ENCODE results near the gene ATOSB.

ATOSB gene

GRCh38 chr9:35112257-35113020 lies 3.2 kb downstream of the ATOSB start:
- no peak for DNase-seq

GRCh38 chr9:35111001-35111933 lies 4.4 kb downstream of the ATOSB start:
- peak; percentile 80 for DNase-seq

DNA sequence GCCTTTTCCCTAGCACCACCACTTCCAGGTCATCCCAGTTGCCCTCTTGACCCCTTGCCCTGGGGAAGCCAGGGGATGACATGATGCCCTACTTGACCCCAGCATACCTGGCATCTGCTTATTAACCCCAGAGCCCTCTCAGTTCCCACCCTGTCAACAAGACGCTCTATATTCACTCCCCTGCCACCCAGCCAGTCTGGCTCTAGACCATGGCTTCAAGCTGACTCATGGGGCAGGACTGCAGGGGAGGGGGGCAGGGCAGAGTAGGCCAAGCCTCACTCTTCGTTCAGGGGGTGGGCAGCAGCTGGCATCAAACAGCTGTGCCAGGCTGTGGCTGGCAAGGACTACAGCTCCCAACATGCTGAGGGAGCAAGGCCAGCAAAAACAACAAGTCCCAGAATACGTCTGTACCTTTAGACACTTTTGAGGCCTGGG lies 5.3 kb downstream of the ATOSB start:
- no peak for DNase-seq

DNA sequence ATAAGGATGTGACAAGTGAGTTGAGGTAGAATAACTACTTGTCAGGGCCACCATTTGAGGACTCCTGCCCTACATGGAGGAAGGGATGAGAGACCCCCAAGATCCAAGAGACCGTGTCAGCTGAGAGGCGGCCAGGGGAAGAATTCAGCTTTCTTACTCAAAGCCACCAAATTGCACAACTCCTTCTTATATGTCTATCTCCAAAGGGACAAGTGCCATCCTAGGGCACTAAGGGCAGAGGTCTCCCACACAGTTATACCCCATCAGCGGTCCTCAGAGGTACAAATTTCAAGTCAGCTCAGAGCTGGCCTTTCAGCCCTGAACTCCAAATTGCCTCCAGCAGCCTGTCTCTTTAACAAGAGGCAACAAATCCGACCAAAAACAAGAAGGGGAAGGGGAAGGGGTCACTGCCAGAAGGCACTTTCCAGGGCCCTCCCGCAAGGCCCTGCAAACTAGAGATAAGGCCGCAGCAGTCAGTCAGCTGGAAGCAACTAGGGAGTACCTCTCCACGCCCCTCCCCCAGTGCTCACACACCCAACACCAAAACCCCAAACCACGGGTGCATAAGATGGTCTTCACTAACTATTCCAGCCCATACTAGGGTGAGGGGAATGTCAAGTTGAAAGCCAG lies 6.6 kb downstream of the ATOSB start:
- no peak for DNase-seq

- DNase-seq = no peak
Measured at GRCh38 chr9:35108461-35108860, 7.2 kb downstream of the ATOSB start.

- DNase-seq = no peak
Measured at GRCh38 chr9:35107297-35108290, 8.1 kb downstream of the ATOSB start.

- DNase-seq = no peak
Measured at GRCh38 chr9:35106343-35106730, 9.3 kb downstream of the ATOSB start.

DNA sequence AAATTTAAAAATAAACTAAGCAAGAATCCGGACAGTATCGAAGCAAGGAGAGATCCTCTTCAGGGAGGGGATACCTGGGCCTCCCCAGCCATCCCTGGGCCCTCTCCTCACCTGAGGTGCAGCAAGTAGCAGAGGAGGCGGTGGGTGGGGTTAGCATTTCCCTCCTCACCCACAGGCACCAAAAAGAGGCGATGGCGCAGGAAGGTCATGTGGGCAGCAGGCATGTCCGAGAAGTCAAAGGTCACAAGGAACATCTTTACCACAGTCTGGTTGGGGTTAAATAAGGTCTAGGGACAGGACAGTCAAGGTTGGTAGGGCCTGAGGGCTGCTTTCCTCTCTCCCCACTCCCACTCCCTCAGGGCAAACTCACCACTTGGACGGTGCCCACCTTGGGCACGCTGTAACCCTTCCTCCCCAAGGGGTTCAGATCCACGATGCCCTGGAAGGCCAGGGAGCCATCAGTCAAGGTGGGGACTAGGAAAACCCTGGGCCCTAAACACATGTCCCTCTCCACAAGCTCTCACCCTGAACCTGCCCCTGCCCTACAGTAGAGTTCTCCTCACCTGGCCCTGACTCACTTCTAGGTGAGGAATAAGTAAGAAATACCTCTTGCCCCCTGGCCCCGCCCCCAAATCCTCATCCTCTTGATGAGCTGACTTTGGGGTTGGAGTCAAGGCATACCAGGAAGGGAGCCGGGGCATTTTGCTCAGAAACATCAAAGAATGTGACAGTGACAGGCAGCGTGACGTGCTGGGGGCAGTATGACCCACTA lies 9.9 kb downstream of the ATOSB start:
- DNase-seq = no peak

DNA sequence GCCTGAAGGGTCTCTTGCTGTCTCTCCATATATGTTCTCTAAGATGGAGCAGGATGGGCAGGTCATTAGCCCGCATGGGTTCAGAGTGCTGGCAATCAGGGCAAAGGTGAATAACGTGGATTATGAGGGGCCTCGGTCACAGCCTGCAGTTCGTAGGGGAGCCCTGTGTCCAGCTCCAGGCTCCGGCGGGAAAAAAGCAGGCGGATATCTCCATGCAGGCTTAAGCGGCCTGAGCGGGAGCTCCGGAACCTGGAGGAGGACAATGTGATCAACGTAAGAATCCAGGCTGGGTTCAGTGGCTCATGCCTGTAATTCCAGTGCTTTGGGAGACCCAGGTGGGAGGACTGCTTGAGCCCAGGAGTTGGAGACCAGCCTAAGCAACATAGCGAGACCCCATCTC lies 10.5 kb downstream of the ATOSB start:
- no peak for DNase-seq

DNA sequence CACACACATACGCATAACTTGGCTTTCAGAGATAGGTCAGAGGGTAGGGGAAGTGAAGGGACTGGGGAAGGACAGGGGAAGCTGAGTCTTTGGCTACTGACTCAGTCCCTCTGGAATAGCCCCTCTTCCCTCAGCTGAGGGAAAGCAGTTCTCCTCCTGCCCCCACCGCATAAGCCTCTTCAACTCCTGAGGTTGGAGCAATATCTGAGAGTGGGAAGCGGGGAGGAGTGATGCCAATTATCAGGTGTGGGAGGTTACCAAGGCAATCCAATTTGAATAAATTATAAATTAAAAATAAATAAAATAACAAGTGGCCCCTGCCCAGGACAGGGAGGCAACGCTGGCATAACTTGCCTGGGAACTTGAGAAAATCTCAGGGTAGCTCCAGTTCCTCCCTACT lies 11.1 kb downstream of the ATOSB start:
- no peak for DNase-seq

GRCh38 chr9:35103660-35104191 lies 11.9 kb downstream of the ATOSB start:
- DNase-seq = no peak

DNA sequence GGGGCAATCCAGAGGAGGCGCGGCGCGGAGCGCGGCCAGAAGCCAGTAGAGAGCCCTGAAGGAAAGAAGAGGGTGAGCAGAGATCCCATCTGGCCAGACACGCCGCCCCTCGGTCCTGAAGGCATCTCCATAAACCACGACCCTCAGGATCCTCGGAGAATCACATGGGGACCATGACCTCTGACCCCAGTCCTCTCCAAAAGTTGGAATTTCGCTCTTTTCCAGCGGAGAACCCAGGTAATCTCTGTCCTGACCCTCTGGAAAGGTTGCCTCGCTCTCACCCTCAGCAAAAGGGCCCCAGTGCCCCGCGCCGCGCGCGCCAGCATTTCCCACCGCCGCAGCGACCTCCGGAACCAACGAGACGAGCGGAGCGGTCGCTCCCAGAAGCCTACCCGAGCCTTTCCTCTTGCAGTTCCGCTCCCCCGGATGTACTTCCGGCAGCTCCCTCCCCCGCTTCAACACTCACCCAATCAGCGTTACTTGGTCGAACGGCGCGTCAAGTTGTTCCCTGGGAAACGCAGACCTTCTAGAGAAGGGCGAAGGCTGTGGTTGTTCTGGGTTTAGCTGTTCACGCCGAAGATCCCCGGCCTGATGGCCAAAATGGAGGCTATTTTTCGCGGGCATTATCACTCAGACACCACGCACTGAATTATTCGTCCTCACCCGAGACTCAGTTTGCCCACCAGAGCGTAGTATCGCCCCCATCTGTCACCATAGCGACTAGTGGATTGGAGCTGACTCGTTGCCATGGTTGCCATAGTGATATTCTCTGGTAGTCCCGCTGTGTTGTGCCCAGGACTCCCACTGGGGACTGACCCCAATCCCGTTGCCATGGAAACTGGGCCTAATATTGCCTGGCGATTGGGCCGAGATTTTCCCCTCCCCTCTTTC lies 12.6 kb downstream of the ATOSB start, which contains the start of gene STOML2:
Gene STOML2, minus strand, starts transcription at position 363 of the 891 bp plus-strand sequence. Its CDS starts 37 bp downstream, at position 326.
- peak; percentile 63 for DNase-seq

- DNase-seq = no peak
Measured at GRCh38 chr9:35102465-35102768, 13.2 kb downstream of the ATOSB start.

GRCh38 chr9:35097573-35097972 lies 18.1 kb downstream of the ATOSB start:
- DNase-seq = no peak

DNA sequence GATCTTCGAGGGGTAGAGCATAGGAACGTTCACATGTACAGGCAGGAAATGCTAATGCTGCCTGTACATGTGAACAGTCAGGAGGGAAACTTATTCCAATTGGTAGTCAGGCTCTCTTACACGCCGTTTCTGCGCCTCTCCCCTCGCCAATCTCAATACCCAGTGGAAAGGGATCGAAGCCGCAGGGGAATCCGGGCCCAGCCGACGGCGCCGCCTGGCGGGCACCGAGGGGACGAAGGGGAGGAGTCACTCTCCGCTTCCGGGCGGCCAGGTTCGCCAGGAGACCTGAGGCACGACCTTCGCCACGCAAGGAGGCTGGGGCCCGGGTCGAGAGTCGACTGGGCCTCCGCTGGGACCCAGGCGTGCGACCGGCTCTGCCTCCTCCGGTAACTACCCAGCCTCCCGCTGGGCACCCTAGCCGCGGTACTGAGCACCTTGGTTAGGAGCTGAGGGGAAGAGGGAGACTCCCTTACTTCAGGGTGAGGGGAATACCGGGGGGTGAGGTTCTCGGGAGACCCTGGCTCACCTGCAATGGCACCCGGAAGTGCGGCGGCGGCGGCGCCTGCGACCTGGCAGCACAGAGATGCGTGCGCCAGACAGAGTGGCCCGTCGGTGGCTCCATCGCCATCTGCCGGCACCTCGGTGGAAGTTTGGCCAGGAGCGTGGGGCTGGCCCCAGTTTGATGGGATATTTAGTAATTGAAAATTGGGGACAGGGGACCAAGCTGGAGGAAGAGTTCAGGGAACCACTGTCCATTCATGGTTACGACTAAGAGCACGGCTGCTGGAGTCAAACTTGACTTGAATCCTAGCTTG lies 19.4 kb downstream of the ATOSB start, which contains the start of gene PIGO:
Gene PIGO, minus strand, starts transcription at position 557 of the 815 bp plus-strand sequence. CDS start 1,026 bp downstream, outside the sequence.
- no peak for DNase-seq

DNA sequence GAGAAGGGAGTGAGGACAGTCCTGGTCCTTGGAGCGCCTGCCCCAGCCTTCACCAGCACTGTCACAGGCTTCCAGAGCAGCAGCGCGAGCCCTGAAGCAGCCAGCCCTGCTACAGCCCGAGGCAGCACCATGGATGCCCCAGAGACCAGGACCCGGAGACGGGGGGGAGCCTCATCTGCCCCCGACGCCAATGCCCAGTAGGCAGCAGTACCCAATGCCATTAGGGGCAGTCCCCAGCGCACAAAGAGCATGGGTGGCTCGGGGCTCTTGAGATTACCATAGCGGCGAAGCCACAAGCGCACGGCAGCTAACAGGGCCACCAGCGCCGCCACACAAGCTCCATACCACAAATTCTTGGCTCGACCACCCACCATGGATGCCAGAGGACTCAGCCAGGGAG lies 24.1 kb downstream of the ATOSB start:
- no peak for DNase-seq

DNA sequence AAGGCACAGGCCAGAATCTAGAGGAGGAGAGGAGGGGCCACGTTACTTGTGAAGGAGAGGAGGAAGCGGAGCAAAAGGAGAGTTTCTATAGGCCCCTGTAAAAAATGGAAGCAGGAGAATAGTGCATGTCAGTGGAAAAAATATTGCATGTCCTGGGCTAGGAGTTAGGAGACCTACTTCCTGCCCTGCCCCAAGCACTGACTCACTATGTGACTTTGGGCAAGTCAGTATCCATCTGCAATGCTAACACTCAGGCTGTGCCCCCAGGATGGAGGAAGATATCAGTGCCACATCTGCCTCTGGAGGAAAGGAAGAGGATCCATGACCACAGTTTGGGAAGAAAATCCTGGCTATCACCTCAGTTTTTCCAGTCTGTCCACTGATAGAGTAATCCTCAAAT lies 26.2 kb downstream of the ATOSB start:
- no peak for DNase-seq

- DNase-seq = no peak
Measured at GRCh38 chr9:35085078-35085477, 30.6 kb downstream of the ATOSB start.
